ENCODE results near the gene GSTA1.
"Not testable (repeated sequence)": the region's sequence is repeated elsewhere in the genome, so short reads cannot be mapped to it uniquely, and the experiment has no call there.

Gene GSTA1

GRCh38 chr6:52757651-52758338 is 45.8 kb downstream of the GSTA1 start:
- H3K9me3 ChIP-seq (ENCODE audit: control insufficient read depth in 2 of 2, low read length in 2 of 2); H3K27ac ChIP-seq (ENCODE audit: low read depth in 2 of 2, low read length in 2 of 2); H3K4me1 ChIP-seq (ENCODE audit: control insufficient read depth in 2 of 2, insufficient read depth in 2 of 2, low read length in 2 of 2); H3K27me3 ChIP-seq (ENCODE audit: control insufficient read depth in 2 of 2, insufficient read depth in 2 of 2, low read length in 2 of 2); H3K36me3 ChIP-seq (ENCODE audit: control insufficient read depth in 2 of 2, insufficient read depth in 2 of 2, low read length in 2 of 2); H3K9ac ChIP-seq (ENCODE audit: low read depth in 1 of 2, low read length in 2 of 2); H3K4me3 ChIP-seq (ENCODE audit: low read length in 2 of 2): not testable (repeated sequence)

DNA sequence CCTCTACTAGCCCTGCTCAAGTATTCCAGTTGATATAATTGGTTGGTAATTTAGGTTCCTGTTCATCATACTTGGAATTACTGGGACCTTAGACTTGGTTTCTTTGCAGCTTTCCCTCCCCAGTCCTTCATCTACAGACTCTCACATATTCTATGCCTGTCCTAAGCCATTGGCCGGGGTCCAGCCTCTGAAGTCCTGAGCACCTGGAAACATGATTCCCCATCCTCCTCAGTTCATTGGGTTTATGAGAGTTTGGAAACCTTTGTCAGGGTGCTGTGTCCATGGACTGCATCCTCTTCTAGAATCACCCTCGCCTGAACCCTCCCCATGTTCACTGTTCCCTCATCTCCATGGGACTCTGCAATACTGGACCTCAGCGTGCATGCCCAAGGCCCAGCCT is 49.2 kb downstream of the GSTA1 start:
- Histone ChIP-seq H3K4me1 (ENCODE audit: control insufficient read depth in 2 of 2, insufficient read depth in 2 of 2, low read length in 2 of 2) (no peaks in the 10 kb centered on the region), H3K27ac (ENCODE audit: low read depth in 2 of 2, low read length in 2 of 2) (no peak overlapping the region), H3K36me3 (ENCODE audit: control insufficient read depth in 2 of 2, insufficient read depth in 2 of 2, low read length in 2 of 2) (no peaks in the 10 kb centered on the region), H3K9me3 (ENCODE audit: control insufficient read depth in 2 of 2, low read length in 2 of 2) (no peaks in the 10 kb centered on the region), H3K27me3 (ENCODE audit: control insufficient read depth in 2 of 2, insufficient read depth in 2 of 2, low read length in 2 of 2) (no peaks in the 10 kb centered on the region), H3K4me3 (ENCODE audit: low read length in 2 of 2) (no peak overlapping the region), H3K9ac (ENCODE audit: low read depth in 1 of 2, low read length in 2 of 2) (no peak overlapping the region)

DNA sequence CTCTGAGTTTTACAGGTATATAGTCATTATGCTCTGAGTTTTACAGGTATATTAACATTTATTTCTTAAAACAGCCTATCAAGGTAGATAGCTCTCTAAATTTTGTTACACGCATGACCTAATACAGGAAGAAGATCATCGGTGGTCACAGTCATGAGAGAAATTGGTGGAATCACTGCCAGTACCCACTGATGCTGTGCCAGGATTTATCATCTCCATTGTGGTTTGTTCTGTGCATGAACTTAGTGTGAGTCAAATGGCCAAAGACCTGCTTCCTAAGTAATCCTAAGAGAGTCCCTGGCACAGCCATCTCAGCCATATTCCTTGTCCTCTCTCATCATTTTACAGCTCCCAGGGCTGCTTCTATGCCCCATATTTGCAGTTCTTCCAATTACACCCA is 50.5 kb downstream of the GSTA1 start:
- H3K36me3 ChIP-seq (ENCODE audit: control insufficient read depth in 2 of 2, insufficient read depth in 2 of 2, low read length in 2 of 2); H3K27me3 ChIP-seq (ENCODE audit: control insufficient read depth in 2 of 2, insufficient read depth in 2 of 2, low read length in 2 of 2); H3K9me3 ChIP-seq (ENCODE audit: control insufficient read depth in 2 of 2, low read length in 2 of 2); H3K4me1 ChIP-seq (ENCODE audit: control insufficient read depth in 2 of 2, insufficient read depth in 2 of 2, low read length in 2 of 2); H3K4me3 ChIP-seq (ENCODE audit: low read length in 2 of 2); H3K9ac ChIP-seq (ENCODE audit: low read depth in 1 of 2, low read length in 2 of 2); H3K27ac ChIP-seq (ENCODE audit: low read depth in 2 of 2, low read length in 2 of 2): not testable (repeated sequence)

- Histone ChIP-seq H3K36me3 (ENCODE audit: control insufficient read depth in 2 of 2, insufficient read depth in 2 of 2, low read length in 2 of 2) (no peaks in the 10 kb centered on the region), H3K27ac (ENCODE audit: low read depth in 2 of 2, low read length in 2 of 2) (no peak overlapping the region), H3K4me1 (ENCODE audit: control insufficient read depth in 2 of 2, insufficient read depth in 2 of 2, low read length in 2 of 2) (no peaks in the 10 kb centered on the region), H3K27me3 (ENCODE audit: control insufficient read depth in 2 of 2, insufficient read depth in 2 of 2, low read length in 2 of 2) (no peaks in the 10 kb centered on the region), H3K9ac (ENCODE audit: low read depth in 1 of 2, low read length in 2 of 2) (no peak overlapping the region), H3K4me3 (ENCODE audit: low read length in 2 of 2) (no peak overlapping the region), H3K9me3 (ENCODE audit: control insufficient read depth in 2 of 2, low read length in 2 of 2) (no peaks in the 10 kb centered on the region)
Measured at GRCh38 chr6:52752310-52752709, 51.3 kb downstream of the GSTA1 start.

- no peak overlapping the region for H3K9ac ChIP-seq (ENCODE audit: low read depth in 1 of 2, low read length in 2 of 2)
- no peaks in the 10 kb centered on the region for H3K9me3 ChIP-seq (ENCODE audit: control insufficient read depth in 2 of 2, low read length in 2 of 2)
- no peaks in the 10 kb centered on the region for H3K4me1 ChIP-seq (ENCODE audit: control insufficient read depth in 2 of 2, insufficient read depth in 2 of 2, low read length in 2 of 2)
- H3K4me3 ChIP-seq (ENCODE audit: low read length in 2 of 2): no peak overlapping the region
- H3K27me3 ChIP-seq (ENCODE audit: control insufficient read depth in 2 of 2, insufficient read depth in 2 of 2, low read length in 2 of 2): no peaks in the 10 kb centered on the region
- no peaks in the 10 kb centered on the region for H3K36me3 ChIP-seq (ENCODE audit: control insufficient read depth in 2 of 2, insufficient read depth in 2 of 2, low read length in 2 of 2)
- no peak overlapping the region for H3K27ac ChIP-seq (ENCODE audit: low read depth in 2 of 2, low read length in 2 of 2)
Measured at GRCh38 chr6:52749556-52750152, 54.0 kb downstream of the GSTA1 start.

DNA sequence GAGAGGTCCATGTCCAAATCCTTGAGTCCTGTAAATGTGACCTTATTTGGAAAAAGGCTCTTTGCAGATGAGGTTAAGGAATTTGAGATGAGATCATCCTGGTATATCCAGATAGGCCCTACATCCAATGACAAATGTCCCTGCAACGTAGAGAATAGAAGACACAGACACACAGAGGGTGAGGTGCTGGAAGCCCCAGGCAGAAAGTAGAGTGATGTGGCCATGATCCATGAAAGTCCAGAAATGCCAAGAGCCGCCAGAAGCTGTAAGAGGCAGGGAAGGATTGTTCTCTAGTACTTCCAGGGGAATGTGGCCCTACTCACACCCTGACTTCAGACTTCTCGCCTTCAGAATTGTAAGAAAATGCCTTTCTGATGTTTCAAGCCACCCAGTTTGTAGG is 56.3 kb downstream of the GSTA1 start:
- H3K27ac ChIP-seq (ENCODE audit: low read depth in 2 of 2, low read length in 2 of 2); H3K4me3 ChIP-seq (ENCODE audit: low read length in 2 of 2); H3K9me3 ChIP-seq (ENCODE audit: control insufficient read depth in 2 of 2, low read length in 2 of 2); H3K4me1 ChIP-seq (ENCODE audit: control insufficient read depth in 2 of 2, insufficient read depth in 2 of 2, low read length in 2 of 2); H3K36me3 ChIP-seq (ENCODE audit: control insufficient read depth in 2 of 2, insufficient read depth in 2 of 2, low read length in 2 of 2); H3K27me3 ChIP-seq (ENCODE audit: control insufficient read depth in 2 of 2, insufficient read depth in 2 of 2, low read length in 2 of 2); H3K9ac ChIP-seq (ENCODE audit: low read depth in 1 of 2, low read length in 2 of 2): not testable (repeated sequence)

- Histone ChIP-seq H3K27me3 (ENCODE audit: control insufficient read depth in 2 of 2, insufficient read depth in 2 of 2, low read length in 2 of 2) (no peaks in the 10 kb centered on the region), H3K4me3 (ENCODE audit: low read length in 2 of 2) (no peak overlapping the region), H3K9me3 (ENCODE audit: control insufficient read depth in 2 of 2, low read length in 2 of 2) (no peaks in the 10 kb centered on the region), H3K27ac (ENCODE audit: low read depth in 2 of 2, low read length in 2 of 2) (no peak overlapping the region), H3K4me1 (ENCODE audit: control insufficient read depth in 2 of 2, insufficient read depth in 2 of 2, low read length in 2 of 2) (no peaks in the 10 kb centered on the region), H3K36me3 (ENCODE audit: control insufficient read depth in 2 of 2, insufficient read depth in 2 of 2, low read length in 2 of 2) (no peaks in the 10 kb centered on the region), H3K9ac (ENCODE audit: low read depth in 1 of 2, low read length in 2 of 2) (no peak overlapping the region)
Measured at GRCh38 chr6:52746213-52746612, 57.4 kb downstream of the GSTA1 start.

DNA sequence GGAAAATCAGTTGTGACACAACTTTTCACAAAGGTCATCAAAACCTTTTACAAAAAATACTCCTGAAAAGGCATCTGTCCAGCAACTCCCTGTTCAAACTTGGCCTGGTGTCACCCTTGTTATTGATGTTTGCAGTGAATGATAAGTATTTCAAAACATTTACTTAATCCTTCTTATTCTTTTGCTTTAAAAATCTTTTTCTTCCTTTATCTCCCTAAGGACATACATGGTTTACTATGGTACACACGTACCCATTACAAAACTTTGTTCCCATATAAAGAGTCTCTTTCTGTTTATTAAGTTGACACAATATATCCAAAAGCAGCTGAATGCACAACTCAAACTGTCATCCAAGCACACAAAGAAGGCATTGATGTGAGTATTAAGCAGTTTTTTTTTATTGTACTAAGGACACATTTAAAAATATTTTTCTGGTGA is 57.8 kb downstream of the GSTA1 start:
- Histone ChIP-seq H3K9ac (ENCODE audit: low read depth in 1 of 2, low read length in 2 of 2) (no peak overlapping the region), H3K9me3 (ENCODE audit: control insufficient read depth in 2 of 2, low read length in 2 of 2) (no peaks in the 10 kb centered on the region), H3K36me3 (ENCODE audit: control insufficient read depth in 2 of 2, insufficient read depth in 2 of 2, low read length in 2 of 2) (no peaks in the 10 kb centered on the region), H3K4me3 (ENCODE audit: low read length in 2 of 2) (no peak overlapping the region), H3K27me3 (ENCODE audit: control insufficient read depth in 2 of 2, insufficient read depth in 2 of 2, low read length in 2 of 2) (no peaks in the 10 kb centered on the region), H3K4me1 (ENCODE audit: control insufficient read depth in 2 of 2, insufficient read depth in 2 of 2, low read length in 2 of 2) (no peaks in the 10 kb centered on the region), H3K27ac (ENCODE audit: low read depth in 2 of 2, low read length in 2 of 2) (no peak overlapping the region)

- H3K36me3 ChIP-seq (ENCODE audit: control insufficient read depth in 2 of 2, insufficient read depth in 2 of 2, low read length in 2 of 2): no peaks in the 10 kb centered on the region
- no peak overlapping the region for H3K9ac ChIP-seq (ENCODE audit: low read depth in 1 of 2, low read length in 2 of 2)
- no peaks in the 10 kb centered on the region for H3K9me3 ChIP-seq (ENCODE audit: control insufficient read depth in 2 of 2, low read length in 2 of 2)
- no peak overlapping the region for H3K27ac ChIP-seq (ENCODE audit: low read depth in 2 of 2, low read length in 2 of 2)
- H3K4me1 ChIP-seq (ENCODE audit: control insufficient read depth in 2 of 2, insufficient read depth in 2 of 2, low read length in 2 of 2): no peaks in the 10 kb centered on the region
- no peak overlapping the region for H3K4me3 ChIP-seq (ENCODE audit: low read length in 2 of 2)
- H3K27me3 ChIP-seq (ENCODE audit: control insufficient read depth in 2 of 2, insufficient read depth in 2 of 2, low read length in 2 of 2): no peaks in the 10 kb centered on the region
Measured at GRCh38 chr6:52741872-52742271, 61.7 kb downstream of the GSTA1 start.
